CD4-positive, alpha-beta T cell treated with Interleukin-6 for 4 hours (primary cell): ENCODE measurements around the gene MEGF11.
A peak's percentile ranks its signal among the peaks of the same experiment; 100 is the strongest.

Experiments used
- DNase-seq: peaks from one replicate; pipeline ENCODE4 v3.0.0-alpha.2; 2020; ENCODE audit warnings: mixed read lengths

MEGF11 gene

DNA sequence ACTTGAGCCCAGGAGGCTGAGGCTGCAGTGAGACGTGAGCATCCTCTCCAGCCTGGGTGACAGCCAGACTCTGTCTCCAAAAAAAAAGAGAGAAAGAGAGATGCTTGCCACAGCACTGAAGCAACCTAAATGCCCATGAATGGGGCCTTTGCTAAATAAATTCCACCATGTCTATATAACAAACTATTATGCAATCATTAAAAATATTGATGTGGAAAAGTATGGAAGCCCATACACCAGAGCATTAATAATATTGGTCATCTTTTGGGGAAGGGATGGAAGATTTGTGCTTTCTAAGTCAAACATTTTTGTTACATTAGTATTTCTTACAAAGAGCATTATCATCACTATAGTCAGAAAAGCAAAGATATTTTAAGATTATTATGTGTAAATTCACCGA lies 116.6 kb downstream of the MEGF11 start:
- DNase-seq: no peak

DNA sequence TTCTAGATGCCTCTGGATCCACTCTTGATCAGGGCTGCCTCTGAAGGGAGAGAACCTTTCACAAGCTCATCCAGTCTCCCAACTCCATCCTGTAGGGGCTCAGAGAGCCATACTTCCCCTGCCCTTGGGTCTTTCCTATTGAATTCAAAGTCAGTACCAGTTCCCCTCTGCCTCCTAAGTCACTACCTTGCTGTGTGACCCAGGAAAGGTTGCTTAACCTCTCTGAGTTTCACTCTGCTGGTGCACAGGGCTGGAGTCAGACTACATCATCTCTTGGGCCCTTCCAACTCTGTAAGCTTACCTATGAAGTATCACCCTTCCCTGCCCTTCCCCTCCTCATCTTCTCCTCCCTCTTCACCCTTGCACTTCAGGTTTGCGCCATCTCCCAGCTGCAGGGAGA lies 117.9 kb downstream of the MEGF11 start:
- DNase-seq: no peak

DNA sequence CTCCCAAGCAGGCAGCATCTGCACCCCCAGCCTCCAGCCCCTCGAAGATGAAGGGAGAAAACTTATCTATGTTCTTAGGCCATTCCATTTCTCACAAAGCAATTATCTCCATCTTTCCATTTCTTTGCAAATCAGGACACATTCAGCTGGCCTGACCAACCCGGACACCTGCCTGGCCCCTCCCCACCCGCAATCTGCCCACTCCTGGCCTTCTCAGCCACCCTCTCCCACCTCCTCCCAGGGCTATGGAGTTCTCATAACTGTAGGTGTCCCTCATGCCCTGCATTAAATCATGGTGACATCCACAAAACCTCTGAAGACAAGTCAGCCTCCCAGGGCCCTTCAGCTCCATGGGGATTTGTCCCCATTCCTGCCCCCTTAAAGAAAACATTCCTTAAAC lies 119.3 kb downstream of the MEGF11 start:
- DNase-seq: no peak

DNA sequence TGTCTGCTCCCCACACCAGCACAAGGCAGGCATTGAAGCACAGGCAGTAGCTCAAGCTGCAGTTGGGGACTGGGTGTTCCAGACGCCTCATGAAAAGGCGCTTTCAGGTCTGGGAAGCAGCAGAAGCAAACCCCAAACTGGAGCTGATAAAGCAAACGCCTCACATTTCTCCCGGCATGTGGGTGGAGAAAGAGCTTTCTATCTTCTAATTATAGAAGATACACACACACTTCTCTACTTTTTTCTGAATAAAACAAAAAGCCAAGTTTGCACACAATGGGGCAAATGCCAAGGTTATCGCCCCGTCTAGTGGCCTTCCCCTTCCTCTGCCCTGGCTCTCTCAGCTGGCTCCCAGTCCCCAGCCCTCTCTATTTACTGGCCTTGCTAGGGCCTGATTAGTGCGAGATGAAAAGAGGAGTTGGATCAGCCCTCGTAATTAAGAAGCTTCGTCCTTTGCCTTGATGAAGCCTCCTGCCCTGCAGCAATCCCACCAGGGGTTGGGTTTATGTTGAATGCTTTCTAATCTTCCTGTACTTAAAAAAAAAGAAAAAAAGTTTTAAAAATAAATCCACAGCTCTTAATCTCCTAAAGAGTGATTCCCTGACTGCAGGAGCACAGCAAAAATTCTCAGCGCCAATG lies 120.2 kb downstream of the MEGF11 start:
- DNase-seq: no peak

DNA sequence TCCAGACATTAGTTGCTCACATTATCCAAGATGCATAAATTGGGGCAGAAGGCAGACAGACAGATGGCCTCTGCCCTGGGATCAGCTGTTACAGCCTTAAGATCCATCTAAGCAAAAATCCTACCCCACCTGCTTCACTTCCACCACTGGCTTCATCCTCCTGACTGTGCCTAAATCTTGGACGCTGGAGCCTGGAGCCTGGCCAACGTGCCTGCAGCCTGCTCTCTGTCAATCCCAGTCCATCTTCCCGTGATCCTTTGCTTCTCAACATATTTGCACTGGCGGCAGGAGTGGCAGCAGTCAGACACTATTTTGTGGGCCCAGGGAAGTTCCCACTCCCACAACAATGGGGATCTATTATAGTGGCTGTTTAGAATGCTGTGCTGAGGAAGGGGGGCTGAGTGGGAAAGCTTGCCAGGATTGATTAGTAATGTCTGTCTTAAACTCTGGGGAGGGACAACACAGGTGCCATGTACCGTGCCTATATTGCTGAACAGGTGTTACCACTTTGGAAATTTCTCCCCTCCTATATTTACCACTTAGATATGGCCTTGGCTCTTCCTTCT lies 121.2 kb downstream of the MEGF11 start:
- DNase-seq: no peak

DNA sequence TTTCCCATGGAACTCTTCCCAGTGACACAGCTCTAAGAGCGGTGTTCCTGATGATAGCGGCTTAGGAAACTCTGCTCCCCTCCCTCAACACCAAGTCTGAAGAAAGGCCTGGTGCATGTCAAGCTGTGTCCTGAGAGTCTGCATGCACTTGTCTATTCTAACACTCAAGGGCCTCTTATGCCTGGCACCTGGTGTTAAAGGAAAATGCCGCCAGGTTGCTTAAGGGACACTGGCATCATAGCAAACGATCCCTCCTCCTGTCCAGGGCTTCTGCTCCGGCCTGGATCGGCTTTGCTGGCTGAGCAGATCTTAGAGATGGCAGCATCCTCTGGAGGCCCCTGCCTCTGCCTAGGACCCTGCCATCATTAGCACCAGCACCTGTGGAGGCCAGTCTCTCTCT lies 121.7 kb downstream of the MEGF11 start:
- no peak for DNase-seq

DNA sequence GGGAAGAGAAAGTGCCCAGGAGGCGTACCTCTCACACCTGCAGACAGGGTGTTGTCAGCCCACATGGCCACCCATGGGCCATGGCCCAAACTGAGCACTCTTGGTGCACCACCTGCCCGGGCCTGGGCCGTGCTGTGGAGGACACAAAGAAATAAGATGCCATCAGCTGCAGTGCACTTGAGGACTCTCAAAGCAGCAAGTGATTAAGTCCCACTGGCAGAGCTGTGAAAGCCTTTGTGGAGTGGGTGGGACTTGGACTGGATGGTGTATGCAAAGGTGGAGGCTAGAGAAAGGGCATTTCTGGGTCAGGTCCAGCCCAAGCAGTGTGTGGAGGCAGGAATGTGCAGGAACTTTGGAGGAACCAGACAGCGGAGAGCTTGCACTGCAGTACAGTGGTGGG lies 122.3 kb downstream of the MEGF11 start:
- DNase-seq: no peak

DNA sequence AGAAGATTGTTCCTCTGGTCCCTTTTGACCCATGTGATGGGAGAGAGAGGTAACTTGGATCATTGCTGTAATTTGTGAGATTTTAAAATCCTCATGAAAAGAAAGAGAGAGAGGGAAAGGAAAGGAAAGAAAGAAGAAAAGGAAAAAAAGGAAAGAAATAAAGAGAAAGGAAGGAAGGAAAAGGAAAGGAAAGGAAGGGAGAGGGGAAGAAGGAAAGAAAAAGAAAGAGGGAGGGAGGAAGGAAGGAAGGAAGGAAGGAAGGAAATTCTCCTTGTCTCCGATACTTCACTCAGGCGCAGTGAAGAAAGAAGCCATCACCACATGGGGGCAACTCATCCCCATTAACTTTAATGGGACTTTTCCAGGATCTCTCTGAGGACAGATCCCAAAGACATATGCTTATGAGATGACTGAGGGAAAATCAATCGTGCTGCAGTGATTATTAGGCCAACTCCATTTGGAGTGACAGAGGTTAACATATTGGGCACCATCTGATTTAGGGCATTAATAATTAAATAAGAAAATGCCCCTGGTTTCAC lies 123.0 kb downstream of the MEGF11 start:
- no peak for DNase-seq

DNA sequence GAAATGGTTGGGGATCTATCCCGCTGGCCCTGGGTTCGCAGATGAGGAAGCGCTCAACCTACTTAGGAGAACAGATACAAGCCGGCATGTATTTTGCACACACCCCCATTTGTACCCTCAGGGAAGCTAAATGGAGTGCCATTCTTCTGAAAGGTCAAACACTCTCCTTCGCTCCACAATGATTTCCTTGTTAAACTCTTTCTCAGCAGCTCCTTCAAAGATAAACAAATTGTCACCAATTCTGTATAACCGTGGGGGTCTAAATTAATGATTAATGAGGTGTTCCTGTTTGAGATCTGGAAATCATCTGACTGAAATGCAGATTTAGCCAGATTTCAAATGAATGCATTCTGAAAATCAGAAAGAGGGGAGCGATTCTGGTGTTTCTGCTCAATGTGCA lies 124.0 kb downstream of the MEGF11 start:
- DNase-seq: no peak

DNA sequence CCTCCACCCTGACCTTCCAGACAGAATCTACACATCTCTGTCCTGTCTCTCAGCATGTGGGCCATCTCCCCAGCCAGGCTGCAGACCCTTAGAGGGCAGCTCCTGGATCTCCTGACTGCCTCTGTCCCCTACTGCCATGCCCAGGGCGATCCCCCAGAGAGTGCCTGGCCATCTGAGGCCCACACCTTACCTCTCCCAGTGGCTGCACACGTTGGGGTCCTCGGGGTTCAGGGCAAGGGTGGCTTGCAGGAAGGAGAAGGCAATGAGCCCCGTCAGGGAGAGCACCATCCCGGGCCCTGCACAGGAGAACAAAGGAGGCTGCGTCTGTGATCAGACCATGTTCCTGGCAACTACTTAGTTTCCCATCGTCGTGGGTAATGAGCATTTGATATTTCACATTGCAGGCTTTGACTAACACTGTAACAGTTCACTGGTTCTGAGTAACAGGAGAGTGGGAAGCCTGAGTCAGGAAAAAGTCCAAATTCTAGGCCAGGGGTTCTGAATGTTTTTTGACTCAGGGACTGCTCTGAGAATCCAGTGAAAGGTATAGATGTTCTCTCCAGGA lies 125.4 kb downstream of the MEGF11 start:
- no peak for DNase-seq

DNA sequence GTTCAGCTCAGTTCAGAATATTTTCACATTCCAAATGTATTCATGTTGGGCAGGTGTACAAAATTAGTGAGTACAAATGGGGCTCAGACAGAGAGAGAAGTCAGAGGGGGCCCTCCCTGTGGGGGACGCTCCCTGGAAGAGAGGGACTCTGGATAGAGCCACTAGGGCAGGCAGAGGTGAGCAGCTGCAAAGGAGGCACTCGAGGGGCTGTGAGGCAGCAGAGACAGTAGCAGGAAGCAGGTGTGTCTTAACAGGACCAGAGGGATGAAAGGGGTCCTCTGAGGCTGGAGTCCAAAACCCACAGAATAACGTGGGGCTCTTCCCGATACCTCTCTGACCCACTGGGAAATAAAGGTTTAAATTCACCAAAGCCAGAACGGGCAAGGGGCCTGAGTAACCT lies 127.1 kb downstream of the MEGF11 start:
- DNase-seq: no peak

DNA sequence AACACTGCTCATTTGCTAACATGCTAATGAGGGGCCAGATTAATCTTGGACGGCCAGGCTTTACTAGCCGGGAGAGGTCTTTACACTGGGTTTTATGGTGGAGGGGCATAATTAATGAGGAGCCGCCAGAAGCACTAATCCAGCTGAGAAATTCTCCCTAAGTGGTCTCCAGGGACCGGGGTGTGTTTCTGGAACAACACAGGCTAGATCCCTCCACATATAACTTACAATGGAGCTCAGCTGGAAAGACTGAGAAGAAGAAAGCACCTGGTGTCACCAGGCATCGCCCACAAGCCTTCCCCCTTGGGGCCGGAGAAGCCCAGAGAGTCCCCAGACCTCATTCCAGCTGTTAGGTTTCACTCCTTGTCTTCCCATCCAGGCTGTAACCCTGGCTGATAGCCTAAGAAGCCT lies 127.5 kb downstream of the MEGF11 start:
- DNase-seq: no peak

DNA sequence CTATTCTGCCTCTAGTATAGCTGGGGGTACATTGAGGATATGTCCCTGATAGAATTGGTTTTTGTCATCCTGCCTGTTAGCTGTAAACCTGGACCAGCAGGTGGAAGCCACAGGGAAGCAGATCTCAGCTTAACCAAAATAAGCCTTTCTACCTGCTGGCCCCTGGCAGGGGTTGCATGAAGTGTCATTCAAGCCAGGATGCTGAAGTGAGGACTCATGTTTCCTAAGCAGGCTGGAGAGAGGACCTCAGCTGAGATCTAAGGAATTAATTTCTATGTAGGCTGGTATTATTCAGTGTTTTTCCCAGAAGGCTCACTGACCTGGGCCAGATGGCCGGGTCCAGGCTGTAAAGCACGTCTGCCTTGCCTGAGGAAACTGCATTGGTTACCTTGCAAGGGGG lies 128.9 kb downstream of the MEGF11 start:
- no peak for DNase-seq

DNA sequence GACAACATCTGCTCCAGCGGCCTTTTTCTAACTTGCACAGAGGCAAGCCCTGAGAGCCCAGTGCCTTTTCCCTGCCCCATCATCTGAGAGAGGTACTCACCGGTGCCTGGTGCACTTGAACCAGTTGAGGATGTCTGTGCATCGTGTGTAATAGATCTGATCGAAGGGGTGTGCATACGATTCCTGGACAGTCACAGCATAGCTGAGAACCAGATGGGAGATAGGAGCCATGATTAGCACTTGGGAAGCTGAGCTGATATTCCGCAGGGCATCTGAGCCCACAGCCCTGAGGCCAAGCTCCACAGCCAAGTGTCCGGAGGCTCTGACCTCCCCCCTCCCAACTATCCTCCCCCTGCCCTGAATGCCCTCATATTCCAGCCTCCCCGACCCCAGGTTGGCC lies 129.8 kb downstream of the MEGF11 start:
- DNase-seq: no peak

DNA sequence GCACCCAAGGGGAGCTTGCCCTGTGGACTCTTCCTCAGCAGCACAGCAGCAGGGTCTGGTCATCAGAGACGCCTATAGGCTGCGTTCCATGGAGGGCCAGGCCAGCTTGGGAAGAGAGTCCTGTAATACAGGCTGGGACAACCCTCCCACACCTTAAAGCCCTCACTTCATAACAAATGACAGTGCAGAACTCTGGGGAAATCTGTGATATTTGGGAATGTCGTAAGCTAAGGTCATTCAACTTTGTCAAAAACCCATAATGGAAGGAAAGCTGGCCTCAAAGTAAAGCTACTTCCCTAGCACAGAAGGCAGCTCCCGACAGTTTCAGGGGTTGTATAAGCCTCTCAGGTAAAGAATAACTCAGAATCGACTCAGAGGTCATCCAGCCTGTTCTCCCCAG lies 133.1 kb downstream of the MEGF11 start:
- no peak for DNase-seq

DNA sequence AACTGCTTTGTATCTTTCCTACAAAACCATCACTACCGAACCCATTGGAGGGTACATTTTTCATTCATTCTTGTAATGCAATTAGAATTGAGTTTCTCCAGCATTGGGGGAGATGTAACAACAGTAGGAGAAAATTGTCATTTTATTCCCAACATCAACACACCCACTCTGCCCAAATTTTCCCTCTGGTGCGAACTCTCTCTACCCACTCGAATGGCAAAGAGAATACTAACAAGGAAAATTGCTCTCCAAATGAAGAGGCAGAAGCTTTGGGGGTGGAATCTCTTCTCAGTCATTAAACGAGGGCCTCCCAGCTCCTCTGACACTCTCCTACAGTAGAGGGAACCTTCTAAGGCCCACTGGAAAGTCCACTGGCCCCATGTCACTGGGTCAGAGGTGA lies 135.7 kb downstream of the MEGF11 start:
- no peak for DNase-seq

DNA sequence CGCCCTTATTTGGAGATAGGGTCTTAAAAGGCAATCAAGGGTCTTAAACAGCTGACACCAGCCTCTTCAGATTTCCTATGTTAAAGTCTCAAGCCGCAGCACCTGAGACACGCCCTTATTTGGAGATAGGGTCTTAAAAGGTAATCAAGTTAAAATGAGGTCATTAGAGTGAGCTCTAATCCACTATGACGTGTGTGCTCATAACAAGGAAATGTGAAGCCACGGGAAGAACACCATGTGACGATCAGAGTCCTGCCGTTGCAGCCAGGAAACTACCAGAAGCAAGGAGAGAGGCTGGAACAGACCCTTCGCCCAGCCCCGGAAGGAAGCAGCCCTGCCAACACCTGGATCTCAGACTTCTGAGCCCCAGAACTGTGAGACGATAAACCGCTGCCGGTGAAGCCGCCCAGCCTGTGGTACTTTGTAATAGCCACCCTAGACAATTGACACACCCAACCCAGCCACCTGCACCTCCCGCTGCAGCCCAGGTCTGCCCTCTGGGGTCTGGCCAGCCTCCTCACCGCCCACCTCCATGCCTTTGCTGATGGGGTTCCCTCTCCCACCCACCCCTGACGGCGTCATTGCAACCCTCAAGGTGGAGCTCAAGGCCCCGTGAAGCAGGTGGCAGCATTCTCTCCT lies 137.9 kb downstream of the MEGF11 start:
- peak; percentile 35 for DNase-seq

DNA sequence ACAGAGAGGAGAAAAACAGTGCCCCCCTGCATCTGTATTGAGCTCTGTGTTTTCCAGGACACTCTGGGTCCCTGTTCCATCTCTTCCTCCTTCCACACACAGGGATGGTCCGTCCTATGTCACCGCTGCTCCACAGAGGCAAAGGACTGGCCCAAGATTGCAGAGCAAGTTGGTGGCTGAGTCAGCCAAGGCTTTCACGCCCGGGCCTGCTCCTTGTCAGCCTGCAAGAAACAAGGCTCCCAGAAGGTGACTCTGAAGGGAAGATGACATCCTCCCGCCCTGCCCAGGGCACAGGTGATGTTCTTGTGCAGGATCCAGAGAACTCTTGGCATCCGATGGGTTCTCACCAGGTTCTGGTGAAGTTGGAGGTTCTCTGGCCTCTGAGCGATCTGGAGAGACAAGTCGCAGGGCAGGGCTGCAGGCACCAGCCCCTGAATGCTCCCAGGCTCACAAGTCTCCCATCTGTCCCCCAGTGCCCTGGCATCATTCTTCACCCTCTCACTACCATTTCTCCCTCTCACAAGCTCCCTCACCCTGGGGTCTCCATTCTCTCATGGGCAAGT lies 138.6 kb downstream of the MEGF11 start:
- no peak for DNase-seq

DNA sequence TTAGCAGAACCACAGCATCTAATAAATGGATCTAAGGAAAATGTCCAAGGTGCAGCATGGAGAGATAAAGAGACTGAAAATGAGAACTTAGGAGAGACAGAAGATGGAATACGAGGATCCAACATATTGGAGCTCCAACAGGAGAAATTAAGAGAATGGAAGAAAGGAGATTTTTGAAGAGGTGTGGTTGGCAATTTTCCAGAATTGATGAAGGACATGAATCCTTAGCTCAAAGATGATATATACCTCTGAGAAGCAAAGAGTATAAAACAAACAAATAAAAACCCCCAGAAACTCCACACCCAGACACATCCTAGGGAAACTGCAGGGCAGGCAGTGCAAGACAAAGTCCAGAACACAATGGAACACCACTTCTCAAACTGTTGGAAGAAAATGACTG lies 141.2 kb downstream of the MEGF11 start:
- no peak for DNase-seq

DNA sequence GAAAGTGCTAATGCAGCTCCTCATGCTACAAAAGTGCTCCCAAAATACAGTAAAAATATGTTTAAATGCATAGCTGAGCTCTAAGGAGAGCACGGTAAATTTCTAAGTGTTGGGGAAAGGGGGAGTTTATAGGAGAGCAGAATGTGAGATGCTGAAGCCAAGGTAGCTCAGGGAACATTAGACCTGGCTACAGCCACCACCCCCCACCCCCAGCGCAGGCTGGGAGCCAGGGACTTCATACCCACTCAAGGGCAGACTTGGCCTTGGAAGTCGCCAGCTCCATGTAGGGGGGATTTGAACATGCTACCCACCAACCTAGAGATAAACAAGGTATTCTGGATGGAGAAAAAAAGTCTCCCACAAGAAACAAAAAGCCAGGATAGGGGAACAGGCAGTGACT lies 142.2 kb downstream of the MEGF11 start:
- no peak for DNase-seq

DNA sequence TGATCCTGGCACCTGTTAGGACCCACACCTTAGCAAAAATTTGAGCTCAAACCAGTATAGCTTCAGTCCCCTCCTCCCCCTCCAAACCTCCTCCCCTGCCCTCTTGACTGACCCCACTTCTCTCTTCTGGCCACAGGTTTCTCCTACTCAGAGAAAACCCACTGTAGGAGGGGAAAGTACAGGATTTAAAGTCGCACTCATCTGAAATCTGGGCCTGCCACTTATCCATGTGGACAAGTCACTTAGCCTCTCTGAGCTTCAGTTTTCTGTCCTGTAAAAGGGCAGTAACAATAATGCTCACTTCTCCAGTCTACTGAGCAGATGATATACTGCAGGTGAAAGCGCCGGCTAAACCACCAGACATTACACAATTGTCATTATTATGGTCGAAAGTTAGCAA lies 142.7 kb downstream of the MEGF11 start:
- DNase-seq: no peak

DNA sequence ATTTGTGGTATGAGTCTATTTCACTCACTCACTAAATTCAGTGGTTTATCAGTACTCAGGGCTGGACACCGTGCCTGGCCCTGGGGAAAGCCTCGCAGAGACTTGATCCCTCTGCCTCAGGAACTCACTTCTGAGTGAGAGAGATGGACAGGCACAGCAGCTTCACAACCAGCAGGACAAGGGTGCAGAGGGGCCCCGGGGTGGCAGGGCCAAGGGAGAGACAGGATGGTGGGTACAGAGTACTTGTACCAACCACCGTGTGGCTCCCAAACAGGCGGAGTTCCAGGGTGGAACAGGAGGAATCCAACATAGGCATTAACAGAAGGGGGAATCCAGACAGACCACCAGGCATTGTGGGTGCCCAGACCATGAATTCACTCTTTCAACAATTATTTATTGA lies 143.7 kb downstream of the MEGF11 start:
- no peak for DNase-seq

DNA sequence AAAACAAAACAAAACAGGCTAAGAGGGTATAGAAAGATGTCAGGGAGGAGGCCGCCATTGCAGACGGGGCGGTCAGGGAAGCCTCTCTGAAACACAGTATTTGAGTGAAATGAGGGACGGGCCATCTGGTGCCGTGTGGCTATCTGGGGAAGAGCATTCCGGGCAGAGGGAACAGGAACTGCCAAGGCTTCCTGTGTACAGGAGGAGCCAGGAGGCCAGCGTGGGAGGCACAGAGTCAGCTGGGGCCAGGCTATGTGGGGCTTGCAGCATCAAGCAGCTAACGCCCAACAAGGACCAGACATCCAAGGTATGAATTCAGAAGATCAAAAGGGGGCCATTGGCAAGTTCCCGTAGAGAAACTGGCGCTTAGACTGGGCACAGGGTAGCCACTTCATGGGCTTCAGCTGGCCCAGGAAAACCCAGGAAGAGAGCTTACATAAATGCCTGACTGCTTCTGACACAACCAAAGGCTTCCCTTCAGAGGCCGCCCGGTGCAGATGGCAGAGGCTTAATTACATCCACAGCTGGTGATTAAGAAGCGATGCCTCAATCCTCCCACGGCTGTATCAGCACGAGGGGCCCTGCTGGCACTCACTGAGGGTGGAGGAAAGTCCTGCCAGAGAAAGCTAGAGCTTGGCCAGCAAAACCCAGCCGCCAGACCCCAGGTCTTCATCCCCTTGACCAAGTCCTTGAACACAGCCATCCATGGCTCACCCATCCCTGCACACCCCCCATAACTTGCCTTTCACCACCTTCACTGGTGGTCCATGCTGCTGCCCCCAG lies 144.9 kb downstream of the MEGF11 start:
- no peak for DNase-seq
